HG03571 (cell line): ENCODE data around the gene LAMB3.

Experiments used
- ATAC-seq: cut with Tn5 transposase; IDR thresholded peaks from one replicate; pipeline ENCODE4 v1.9.1; 2021; ENCODE audit not compliant: unreplicated experiment

The LAMB3 gene

DNA sequence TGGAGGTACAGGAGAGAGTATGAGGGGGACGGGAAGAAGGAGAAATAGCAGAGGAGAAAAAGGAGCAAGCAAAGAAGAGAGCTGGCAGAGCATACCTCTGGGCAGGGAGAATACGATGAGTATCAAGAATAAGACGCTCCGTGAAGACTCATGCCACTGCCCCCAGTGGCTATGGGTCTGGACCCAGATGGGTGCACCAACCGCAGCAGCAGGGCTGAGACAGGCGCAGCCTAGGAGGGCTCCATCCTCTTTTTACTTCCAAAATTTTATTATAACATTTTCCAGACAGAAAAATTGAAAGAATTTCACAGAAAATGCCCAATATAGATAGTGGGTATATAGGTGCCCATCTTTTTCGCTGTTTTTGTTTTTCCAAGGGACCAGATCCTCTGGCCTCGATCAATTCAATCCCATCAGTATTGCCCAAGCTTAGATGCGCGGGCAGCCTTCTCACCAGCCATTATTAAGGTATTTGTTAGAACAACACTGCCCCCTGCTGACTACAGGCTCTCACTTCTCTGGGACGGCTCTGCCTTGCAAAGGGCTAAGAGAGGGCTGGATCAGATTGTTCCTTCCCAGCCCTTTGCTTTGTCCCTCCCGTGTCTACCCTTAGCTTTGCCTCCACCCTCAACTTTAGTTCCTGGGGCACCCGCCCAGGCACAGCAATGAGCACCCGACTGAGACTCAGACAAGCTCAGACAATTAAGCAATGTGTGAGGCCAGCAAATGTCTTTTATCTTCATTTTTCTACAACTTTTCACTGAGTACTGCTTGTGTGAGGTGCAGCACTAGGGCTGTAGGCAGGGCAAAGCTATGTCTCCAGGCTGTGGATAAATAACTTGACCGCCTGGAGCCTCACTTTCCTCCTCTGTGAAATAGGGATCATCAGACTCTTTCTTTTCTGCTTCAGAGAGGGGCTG lies 86.2 kb downstream of the LAMB3 start:
- peak; percentile 90 for ATAC-seq
